Pancreas (tissue), 10 donors: ENCODE results near the gene RHOT2. TPM values are rescaled to one million over a fixed set of nuclear protein-coding genes. Genes with fewer than 3 reads are reported as not detected.

Source experiments
- ATAC-seq, 4 donors: fragments of 200-7000 bp; cut with Tn5 transposase; one replicate each; pipeline versions ENCODE4 v1.8.0 to v1.9.1; 2020; ENCODE audit warnings: mild to moderate bottlenecking in 4 of 4, moderate library complexity in 4 of 4
- DNase-seq, 6 donors: peaks; one replicate each; pipeline ENCODE4 v3.0.0-alpha.2; 2020
- FAIRE-seq: peaks from 2 replicates; lab custom pipeline; 2012; peaks lifted over from hg19 to GRCh38; lab: Jason Lieb, UNC
- H3K27ac ChIP-seq, 4 donors: fragments of 200-600 bp; sonication (generic); 1 replicate in 3 of 4; 2 replicates in 1 of 4; pipeline versions ENCODE4 v1.5.0 to v1.8.0; 2020
- H3K27me3 ChIP-seq, 4 donors: fragments of 200-600 bp; one replicate each; pipeline ENCODE4 v1.8.0; 2021
- H3K36me3 ChIP-seq, 3 donors: fragments of 200-600 bp; sonication (generic) in 1 of 3; one replicate each; pipeline versions ENCODE4 v1.5.0 to v1.8.0; 2020 to 2021
- H3K4me1 ChIP-seq, 3 donors: fragments of 200-600 bp; one replicate each; pipeline ENCODE4 v1.8.0; 2021
- H3K4me3 ChIP-seq, 4 donors: fragments of 200-600 bp; sonication (generic) in 2 of 4; one replicate each; pipeline versions ENCODE4 v1.5.0 to v1.8.0; 2020 to 2021
- H3K9me3 ChIP-seq, 4 donors: fragments of 200-600 bp; one replicate each; pipeline ENCODE4 v1.8.0; 2021
- CTCF ChIP-seq, 4 donors: fragments of 200-600 bp; sonication (generic) in 3 of 4; IDR thresholded peaks; one replicate each; pipeline versions ENCODE4 v1.5.0 to v1.8.0; 2021; ENCODE audit warnings: antibody characterized with exemption in 4 of 4
- whole genome bisulfite sequencing, 2 donors: extraction: QIAGEN DNeasy Blood & Tissue Kit; methylation state at CpG; one replicate each; pipeline ENCODE4 v1.1.7; 2013; 5-methylcytosine and 5-hydroxymethylcytosine counted together
- intact Hi-C, 3 donors: fragments of 100-400 bp; cut with DNase I; formaldehyde crosslinking; loops; one replicate each; pipeline versions ENCODE4 v1.11.1 to v1.14.2; 2022
- polyA plus RNA-seq, 2 donors: library from polyadenylated mRNA; stranded (reverse); fragments of 200-250 nt; gene quantifications; one replicate each; pipeline ENCODE4 v1.2.3, GENCODE V29; 2013
- total RNA-seq, 6 donors: library from RNA; stranded (reverse); fragmentation: NEBNext Ultra II Directional in 4 of 6; extraction: Animal tissue kit (Norgen Biotek cat#: 25700) in 4 of 6; gene quantifications; one replicate each; pipeline versions ENCODE4 v1.2.1 to v1.2.4, GENCODE V29; 2021 to 2023
- donor health status: healthy with polysubstance abuse.
- donor health status: DM: no; HTN: no; CAD: no; lungs with moderate emphysema.
- donor health status: DM: no; HTN: no; CAD: no.
- donor health status: control.
- donor health status: control.
- donor health status: Bipolar disorder and iron deficiency.
- donor health status: DM: yes; HTN: yes; CAD: no.
- donor health status: DM: no; HTN: no; CAD: no.
- donor health status: DM: no; HTN: no; CAD: no.
- donor health status: DM: yes; HTN: yes; CAD: no.

RHOT2 gene
- total and polyA plus RNA-seq, 8 donors, result 33.5 to 265 (median 48.8) TPM

GRCh38 chr16:647173-647902 lies 20.6 kb upstream of the RHOT2 start:
- no peak for FAIRE-seq
- Histone ChIP-seq H3K9me3 (no peaks in the 10 kb centered on the region), H3K4me1 (peaks cover 25 to 35% (median 33%) of the 10 kb centered on the region in 3 donors), H3K4me3 (no peak overlapping the region), H3K27me3 (no peaks in the 10 kb centered on the region), H3K27ac (peak overlapping the region; percentile 74 to 91 (median 86)), H3K36me3 (no peaks in the 10 kb centered on the region)
- DNase-seq, result peak in 4 of 6 donors; percentile 58 to 88 (median 67)
- no peak for TF ChIP-seq CTCF (IDR thresholded peaks at IDR 0.05)
- WGBS, 2 donors, result 51 to 52% methylated on average over 25 of the region's 25 CpGs
- ATAC-seq, result peak in 3 of 4 donors; percentile 3 to 40 (median 10)
- intact Hi-C loops, result no loop called here

GRCh38 chr16:648071-648780 lies 19.7 kb upstream of the RHOT2 start:
- Histone ChIP-seq H3K36me3 (peaks cover 0 to 4% (median 0%) of the 10 kb centered on the region in 3 donors), H3K27ac (peak overlapping the region; percentile 74 to 91 (median 86)), H3K27me3 (no peaks in the 10 kb centered on the region), H3K4me3 (peak overlapping the region; percentile 59 to 86 (median 70)), H3K9me3 (no peaks in the 10 kb centered on the region), H3K4me1 (peaks cover 23 to 30% (median 29%) of the 10 kb centered on the region in 3 donors)
- FAIRE-seq (no peak), ATAC-seq (peak; percentile 57 to 76 (median 70)), DNase-seq (peak; percentile 85 to 91 (median 86))
- peak in 3 of 4 donors; percentile 23 to 46 (median 30) for TF ChIP-seq CTCF (IDR thresholded peaks at IDR 0.05)
- WGBS, 2 donors, result 20 to 25% methylated on average over 23 to 24 of the region's 24 CpGs
- intact Hi-C loops, result no loop called here

GRCh38 chr16:648781-649589 lies 18.9 kb upstream of the RHOT2 start, which contains the start of gene WDR90:
Gene WDR90 (plus strand): TSS chr16:649365. CDS start chr16:649417, 52 bp downstream.
- Histone ChIP-seq H3K36me3 (peaks cover 0 to 12% (median 0%) of the 10 kb centered on the region in 3 donors), H3K27ac (peak within 1 kb of the TSS; percentile 74 to 91 (median 86)), H3K9me3 (no peaks in the 10 kb centered on the region), H3K27me3 (no peaks in the 10 kb centered on the region), H3K4me1 (peaks cover 18 to 29% (median 27%) of the 10 kb centered on the region in 3 donors), H3K4me3 (peak within 1 kb of the TSS; percentile 59 to 86 (median 70))
- TF ChIP-seq CTCF (IDR thresholded peaks at IDR 0.05), result no peak
- intact Hi-C loops, result no loop called here
- DNase-seq, result peak; percentile 87 to 96 (median 92)
- peak; percentile 85 to 92 (median 88) for ATAC-seq
- 3 to 4% methylated on average over 83 to 91 of the region's 91 CpGs for WGBS, 2 donors
- no peak for FAIRE-seq

GRCh38 chr16:649631-650030 lies 18.3 kb upstream of the RHOT2 start:
- intact Hi-C loops, result loop anchor here in 1 of 3 donors (10.0 kb wide), 1 partner anchor 265 kb away; the partner anchor contains the start of gene PGAP6
- 4 to 5% methylated on average over 43 to 44 of the region's 44 CpGs for WGBS, 2 donors
- ATAC-seq (peak in 2 of 4 donors; percentile 0 to 1), DNase-seq (peak in 1 of 6 donors; percentile 77), FAIRE-seq (no peak)
- H3K9me3 ChIP-seq, result no peaks in the 10 kb centered on the region
- peak overlapping the region in 2 of 4 donors; percentile 74 to 91 for H3K27ac ChIP-seq
- no peaks in the 10 kb centered on the region for H3K27me3 ChIP-seq
- peak overlapping the region; percentile 59 to 86 (median 70) for H3K4me3 ChIP-seq
- peaks cover 18 to 29% (median 27%) of the 10 kb centered on the region in 3 donors for H3K4me1 ChIP-seq
- H3K36me3 ChIP-seq, result peaks cover 0 to 12% (median 0%) of the 10 kb centered on the region in 3 donors
- no peak for TF ChIP-seq CTCF (IDR thresholded peaks at IDR 0.05)
